GM19455 (cell line): Measurements from ENCODE around the gene DUOX1.
"Not testable (repeated sequence)": the region's sequence is repeated elsewhere in the genome, so short reads cannot be mapped to it uniquely, and the experiment has no call there.

Experiments used
- ATAC-seq: cut with Tn5 transposase; IDR thresholded peaks from one replicate; pipeline ENCODE4 v1.9.1; 2021; ENCODE audit not compliant: unreplicated experiment

The DUOX1 gene

DNA sequence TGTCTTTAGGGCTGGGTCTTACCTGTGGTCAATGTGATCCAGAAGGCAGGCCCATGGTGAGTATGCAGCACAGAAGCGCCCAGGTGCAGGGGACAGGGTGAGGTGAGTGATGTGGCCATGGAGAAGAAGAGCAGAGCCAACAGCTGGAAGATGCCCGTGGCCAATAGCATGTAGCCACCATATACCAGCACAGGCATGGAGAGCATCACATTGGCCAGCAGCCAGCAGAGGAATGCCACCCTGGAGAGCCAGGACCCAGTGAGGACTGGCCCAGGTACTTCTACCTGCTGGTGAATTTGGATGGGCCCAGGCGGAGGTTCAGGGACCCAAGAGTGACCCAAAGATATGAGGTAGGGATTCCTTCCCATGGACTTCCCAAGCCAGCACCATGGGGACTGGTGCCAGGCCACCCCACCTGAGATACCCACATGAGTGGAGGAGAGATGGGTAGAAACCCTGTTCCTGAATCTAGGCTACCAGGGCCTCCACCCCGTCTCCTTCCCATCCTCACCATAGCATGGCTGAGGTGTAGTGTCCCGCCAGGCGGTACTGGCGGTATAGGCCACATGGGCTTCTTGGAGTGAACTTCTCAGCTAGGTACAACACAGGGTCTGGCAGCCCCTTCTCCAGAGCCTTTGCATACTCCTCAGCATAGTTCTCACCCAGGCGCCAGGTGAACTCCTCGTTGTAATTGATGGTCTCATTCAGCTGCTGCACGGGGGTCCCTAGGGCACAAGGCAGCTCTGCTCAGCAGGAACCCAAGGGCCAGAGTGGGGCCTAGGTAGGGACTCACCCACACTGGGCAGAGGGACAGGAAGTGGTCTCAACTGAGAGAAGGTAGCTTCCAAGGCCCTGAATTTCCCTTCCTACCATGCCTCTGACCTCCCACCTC is 9.5 kb upstream of the DUOX1 start:
- ATAC-seq = no peak

DNA sequence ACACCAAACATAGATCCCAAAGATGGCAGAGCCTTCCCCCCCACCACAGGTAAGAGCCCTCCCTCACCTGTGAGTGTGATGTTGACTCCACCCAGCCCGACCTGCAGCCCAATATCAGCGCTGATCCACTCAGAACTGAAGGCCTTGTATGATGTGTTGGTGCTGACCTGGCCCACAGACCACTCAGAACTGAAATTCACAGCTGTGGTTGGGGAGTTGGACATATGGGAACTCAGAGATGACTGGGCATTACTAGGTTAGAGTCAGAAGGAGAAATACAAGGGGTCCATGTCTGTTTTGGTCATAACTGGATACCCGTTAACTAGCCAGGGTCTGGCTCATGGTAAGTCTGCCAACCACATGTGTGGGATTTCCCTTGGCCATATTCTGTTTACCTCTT is 8.8 kb upstream of the DUOX1 start:
- ATAC-seq = no peak

- no peak for ATAC-seq
These were observed 7.9 kb upstream of the DUOX1 start for GRCh38 chr15:45121706-45122417.

- ATAC-seq = no peak
These were observed 7.1 kb upstream of the DUOX1 start for GRCh38 chr15:45122719-45123118.

DNA sequence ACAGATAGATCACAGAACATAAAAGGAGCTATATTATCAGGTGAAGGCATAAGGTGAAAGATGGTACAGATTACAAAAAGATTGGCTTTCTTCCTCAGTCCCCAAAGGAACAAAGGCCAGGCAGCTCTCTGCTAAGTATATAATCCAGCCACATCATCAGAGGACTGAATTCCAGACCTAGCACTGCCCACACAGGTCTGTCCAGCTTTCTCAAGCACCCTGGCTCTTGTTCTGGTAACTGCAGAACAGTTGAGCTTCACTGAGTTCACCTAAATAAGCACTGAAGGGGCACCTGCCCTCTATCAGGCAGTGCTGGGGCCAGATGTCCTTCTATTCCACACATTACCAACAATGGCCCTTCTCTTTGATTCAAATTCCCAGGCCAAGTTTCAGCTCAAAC is 6.4 kb upstream of the DUOX1 start:
- ATAC-seq = no peak

DNA sequence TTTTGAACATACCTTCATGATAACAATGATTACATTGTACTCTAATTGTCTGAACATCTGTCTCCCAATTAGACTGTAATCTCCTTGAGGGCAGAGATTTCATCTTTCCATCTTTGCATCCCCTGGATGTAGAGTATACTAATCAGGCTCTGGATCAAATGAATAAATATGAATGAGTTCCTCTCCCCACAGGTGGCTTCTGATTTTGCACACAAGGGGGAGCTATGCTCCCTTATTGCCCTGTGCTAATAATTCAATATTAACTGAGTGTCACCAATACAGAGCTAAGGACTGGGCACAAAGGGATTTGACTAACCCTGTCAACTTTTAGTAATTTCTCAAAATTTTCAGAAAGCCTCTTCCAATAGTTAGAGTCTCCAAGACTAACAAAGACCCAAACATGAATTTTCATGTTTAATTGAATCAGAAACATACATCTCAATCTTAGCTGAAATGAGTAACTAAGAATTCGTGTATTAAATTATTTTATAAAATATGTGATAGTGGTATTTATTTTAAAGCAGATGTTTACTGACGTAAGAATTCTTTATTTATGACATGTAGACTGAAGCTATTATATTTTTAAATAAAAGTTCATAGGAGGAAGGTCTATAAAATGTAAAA is 3.1 kb upstream of the DUOX1 start:
- no peak for ATAC-seq

DNA sequence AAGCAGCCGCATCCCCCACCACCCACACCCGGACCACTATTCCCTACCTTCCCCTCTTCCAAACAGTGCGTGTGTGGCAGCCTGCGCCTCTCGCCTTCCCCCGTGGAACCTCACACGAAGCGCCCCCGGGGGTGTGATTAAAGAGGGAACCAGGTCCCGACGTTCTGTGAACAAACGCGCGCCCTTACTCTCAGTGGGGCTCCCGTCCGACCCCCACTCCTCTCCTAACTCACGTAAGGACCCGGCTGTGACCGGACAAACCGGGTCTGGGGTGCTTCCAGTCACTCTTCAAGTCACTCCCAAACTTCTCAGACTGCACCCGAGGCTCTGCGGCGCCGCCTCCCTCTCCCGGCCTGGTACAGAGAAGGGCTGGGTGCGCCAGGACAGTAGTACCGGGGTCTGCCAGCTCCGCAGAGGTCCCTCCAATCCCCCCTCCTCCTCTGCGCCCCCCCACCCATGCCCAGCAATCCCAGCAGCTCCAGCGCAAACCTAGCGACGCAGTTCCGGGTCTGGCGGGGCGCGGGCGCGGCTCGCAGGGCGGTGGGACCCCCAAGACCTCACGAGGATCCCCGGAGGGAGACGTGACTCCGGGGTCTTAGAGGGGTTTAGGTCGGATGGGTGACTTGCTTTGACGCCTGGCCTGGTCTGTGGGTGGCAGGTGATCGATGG is 689 bp upstream of the DUOX1 start:
- no peak for ATAC-seq

DNA sequence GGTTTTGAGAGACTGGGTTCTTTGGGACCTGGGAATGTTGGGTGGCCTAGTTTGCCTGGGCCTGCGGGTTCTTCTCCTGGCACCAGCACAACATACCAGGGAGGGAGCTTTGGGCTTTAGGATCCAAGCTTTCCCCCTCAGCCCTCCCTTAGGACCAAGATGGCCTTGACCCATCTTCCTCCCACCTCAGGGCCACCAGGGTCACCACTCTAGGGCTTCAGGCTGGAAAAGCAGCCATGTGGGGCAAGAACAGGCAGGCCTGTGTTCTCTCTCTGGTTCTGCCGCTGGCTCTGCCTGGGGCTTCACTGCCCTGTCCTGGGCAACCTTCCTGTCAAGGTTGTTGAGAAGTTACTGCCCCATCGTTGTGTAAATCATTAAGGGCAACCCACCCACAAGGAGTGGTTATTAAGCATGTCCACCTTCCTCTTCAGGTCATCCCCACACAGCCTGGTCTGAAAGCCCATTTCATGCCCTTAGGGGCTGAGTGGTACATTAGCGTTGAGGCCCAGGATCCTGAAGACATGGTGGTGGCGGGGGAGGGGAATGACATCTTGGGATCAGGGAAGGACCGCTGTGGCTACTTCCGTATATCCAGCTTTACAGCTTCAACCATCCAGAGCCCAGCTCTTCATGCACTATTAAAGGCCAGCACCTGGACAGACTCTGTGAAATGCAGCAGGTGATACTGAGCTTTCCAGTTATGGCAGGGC is 652 bp downstream of the DUOX1 start:
- ATAC-seq = no peak

DNA sequence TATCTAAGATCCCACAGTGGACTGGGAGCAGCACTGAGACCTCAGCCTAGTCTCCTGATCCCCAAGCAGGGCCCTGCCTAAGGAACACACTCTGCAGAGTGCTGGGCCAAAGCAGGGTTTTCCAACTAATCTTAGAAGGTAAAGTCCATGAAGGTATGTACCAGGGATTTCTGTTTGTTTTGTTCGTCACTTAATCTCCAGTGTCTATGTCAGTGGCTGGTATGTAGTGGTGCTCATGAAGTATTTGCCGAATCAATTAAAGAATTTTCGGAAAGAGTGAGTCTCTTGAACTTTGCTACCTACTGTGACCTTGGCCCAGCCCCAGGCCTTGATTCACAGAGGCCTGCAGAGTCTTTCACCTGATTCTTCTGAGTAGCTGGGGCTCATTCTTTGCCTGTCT is 1.7 kb downstream of the DUOX1 start:
- no peak for ATAC-seq

DNA sequence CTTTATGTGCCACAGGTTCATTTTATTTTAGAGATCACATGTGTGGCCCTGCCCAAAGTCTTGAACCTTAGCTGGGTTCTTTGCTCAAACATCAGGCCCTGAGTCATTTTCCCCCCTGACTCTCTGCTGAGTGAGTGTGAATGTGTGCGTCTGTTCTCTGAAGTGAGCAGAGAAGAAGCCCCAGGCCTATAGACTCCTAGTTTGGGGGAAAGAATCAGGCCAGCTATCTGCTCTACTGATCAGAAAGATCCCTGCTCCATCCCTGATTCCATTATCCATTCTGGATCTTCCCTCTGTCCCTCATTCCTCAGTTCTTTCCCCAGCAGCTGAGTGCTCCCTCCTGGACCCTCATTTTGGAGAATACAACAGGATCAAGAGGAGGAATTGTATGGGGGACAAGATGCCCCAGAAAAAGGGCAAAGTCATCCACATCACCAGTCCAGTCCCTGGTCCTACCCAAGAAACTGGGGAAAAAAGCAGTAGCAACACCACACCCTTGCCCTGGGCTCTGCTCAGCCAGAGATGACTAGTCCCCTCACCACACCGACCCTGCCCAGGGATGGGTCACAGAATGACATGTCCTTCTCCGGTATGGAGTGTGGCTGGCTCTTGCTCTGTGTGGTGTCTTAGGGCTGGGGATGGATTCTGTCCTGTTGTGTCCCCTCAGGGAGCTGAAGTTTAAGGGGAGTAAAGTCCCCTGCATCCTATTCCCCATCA is 3.2 kb downstream of the DUOX1 start:
- ATAC-seq = no peak

- no peak for ATAC-seq
These were observed 3.7 kb downstream of the DUOX1 start for GRCh38 chr15:45133561-45133920.

DNA sequence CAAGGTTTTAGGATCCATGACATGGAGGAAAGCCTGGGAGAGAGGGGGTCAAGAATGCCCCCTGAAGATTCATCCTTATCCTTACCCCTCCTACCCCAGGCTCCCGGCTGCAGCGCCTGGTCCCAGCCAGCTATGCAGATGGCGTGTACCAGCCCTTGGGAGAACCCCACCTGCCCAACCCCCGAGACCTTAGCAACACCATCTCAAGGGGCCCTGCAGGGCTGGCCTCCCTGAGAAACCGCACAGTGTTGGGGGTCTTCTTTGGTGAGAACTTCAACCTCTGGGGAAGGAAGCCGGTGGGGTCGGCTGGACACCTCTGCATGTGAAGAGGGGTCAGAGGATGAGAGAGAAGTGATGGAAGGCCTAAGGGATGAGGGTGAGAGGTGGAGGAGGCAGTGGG is 4.3 kb downstream of the DUOX1 start:
- no peak for ATAC-seq

DNA sequence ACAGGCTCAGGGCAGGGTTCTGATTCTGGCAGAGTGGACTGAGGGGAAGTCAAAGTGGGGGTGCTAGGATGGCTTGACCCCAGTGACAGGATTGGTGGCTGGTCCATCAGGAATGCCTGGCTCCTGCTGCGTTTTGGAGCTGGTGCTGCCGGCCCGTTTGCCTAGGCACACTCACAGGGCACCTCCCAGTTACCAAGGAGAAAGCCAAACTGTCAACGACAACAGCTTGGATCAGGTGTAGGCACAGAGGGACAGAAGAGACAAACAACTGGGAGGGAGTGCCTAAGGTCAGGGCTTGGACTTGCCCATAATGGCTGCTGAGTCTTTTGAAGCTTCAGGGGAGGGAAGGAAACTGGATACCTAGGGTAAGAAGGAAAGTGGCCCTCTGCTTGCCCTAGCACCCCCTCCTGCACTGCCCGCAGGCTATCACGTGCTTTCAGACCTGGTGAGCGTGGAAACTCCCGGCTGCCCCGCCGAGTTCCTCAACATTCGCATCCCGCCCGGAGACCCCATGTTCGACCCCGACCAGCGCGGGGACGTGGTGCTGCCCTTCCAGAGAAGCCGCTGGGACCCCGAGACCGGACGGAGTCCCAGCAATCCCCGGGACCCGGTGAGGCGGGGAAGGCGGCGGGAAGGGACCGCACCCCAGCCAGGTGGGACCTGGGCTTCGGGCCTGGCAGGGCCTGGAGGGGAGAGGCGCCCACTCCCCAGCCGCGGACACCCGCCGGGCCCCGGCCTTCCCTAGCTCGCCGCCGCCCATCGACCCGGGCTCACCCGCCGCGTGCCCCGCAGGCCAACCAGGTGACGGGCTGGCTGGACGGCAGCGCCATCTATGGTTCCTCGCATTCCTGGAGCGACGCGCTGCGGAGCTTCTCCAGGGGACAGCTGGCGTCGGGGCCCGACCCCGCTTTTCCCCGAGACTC is 5.1 kb downstream of the DUOX1 start:
- no peak for ATAC-seq

GRCh38 chr15:45135705-45136377 is 6.0 kb downstream of the DUOX1 start:
- not testable (repeated sequence) for ATAC-seq

DNA sequence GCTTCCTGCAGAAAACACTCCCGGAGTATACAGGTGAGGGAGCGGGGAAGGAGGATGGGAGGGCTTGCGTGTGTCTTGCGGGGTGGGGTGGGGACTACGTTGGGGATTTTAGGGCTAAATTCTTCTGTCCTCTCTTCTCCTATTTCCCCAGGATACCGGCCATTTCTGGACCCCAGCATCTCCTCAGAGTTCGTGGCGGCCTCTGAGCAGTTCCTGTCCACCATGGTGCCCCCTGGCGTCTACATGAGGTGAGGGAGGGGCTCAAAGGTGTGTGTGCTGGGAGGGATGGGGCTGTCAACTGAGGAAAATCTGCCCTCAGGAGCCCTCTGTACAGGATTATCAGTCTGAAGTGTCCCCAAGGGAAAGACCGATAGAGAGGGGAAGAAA is 6.6 kb downstream of the DUOX1 start:
- no peak for ATAC-seq

DNA sequence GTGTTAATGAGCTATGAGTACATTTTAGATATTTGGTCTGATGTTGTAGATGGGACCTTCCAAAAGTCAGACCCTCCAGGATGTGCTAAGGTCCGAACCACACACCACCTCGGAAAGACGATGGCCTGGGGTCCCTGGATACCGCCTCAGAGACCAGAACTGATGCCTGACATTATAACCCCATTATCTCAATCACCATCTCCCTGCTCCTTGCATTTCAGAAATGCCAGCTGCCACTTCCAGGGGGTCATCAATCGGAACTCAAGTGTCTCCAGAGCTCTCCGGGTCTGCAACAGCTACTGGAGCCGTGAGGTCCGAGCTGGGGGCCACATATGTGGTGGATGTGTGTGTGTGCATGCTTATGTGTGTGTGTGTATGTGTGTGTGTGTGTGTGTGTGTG is 7.9 kb downstream of the DUOX1 start:
- ATAC-seq = no peak

DNA sequence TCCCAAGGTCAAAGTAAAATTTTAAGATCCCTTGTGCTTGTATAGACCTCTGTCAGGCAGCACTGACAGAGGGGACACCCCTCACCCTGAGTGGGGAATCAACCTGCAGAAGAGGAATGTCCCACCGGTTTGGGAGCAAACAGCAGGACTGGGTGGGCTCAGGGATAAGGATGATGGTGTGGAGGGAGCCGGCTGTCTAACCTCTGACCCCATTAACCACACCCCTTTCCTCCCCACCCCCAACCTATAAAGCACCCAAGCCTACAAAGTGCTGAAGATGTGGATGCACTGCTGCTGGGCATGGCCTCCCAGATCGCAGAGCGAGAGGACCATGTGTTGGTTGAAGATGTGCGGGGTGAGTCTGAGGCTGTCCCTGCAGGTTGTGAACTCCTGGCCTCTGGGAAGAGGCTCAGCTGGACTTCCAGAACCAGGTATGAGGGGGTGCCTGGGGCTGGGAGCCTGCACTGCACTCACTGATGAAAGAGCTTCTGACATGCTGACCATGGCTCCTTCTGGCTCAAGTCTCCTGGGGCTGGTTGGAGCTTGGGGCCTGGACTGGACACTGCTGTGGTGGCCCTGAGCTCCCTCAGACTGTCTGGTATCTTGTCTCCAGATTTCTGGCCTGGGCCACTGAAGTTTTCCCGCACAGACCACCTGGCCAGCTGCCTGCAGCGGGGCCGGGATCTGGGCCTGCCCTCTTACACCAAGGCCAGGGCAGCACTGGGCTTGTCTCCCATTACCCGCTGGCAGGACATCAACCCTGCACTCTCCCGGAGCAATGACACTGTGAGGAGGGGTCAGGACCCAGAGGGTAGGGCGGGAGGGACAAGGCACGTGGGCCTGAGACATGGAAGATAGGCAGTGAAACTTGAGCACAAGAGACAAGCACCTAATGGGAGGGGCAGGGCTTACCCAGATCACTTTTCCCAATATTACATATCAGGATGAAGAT is 9.3 kb downstream of the DUOX1 start:
- ATAC-seq = no peak

- ATAC-seq = no peak
These were observed 10.0 kb downstream of the DUOX1 start for GRCh38 chr15:45139770-45140169.
